IMR-90 (cell line): ENCODE data around the gene CDC26. TPM values are rescaled to one million over a fixed set of nuclear protein-coding genes. Genes with fewer than 3 reads are reported as not detected.
A peak's percentile ranks its signal among the peaks of the same experiment; 100 is the strongest.

Experiments used
- ATAC-seq: fragments of 200-7000 bp; cut with Tn5 transposase; 2 replicates; pipeline ENCODE4 v1.9.1; 2020; ENCODE audit warnings: low read depth, mild to moderate bottlenecking, moderate library complexity
- BruUV-seq: library from RNA; stranded (reverse); fragments of 400-500 nt; replicated peaks from 2 replicates; lab custom pipeline; 2021; lab: Mats Ljungman, UMichigan
- CTCF ChIA-PET: fragments of 300-600 bp; formaldehyde crosslinking; extraction: SDS; loops from one replicate; lab custom pipeline; 2021; ENCODE audit warnings: antibody characterized with exemption; lab: Yijun Ruan, JAX
- POLR2A ChIA-PET: fragments of 300-600 bp; sonication (Branson Sonifier 250); formaldehyde crosslinking; loops from one replicate; lab custom pipeline; 2022; ENCODE audit warnings: antibody characterized with exemption; ENCODE audit not compliant: unreplicated experiment; lab: Charles Lee
- DNase-seq: peaks from one replicate; pipeline ENCODE4 v3.0.0; 2013
- H2AFZ ChIP-seq: replicated peaks from 2 replicates; pipeline ENCODE3; 2013; ENCODE audit warnings: low read length, mild to moderate bottlenecking; ENCODE audit not compliant: poor library complexity
- H2AK5ac ChIP-seq: 2 replicates; pipeline ENCODE4 v1.6.1; 2013; ENCODE audit warnings: low read depth, low read length, inconsistent platforms
- H2AK9ac ChIP-seq: replicated peaks from 2 replicates; pipeline ENCODE3; 2013; ENCODE audit warnings: mild to moderate bottlenecking, low read depth, low read length, moderate library complexity; ENCODE audit not compliant: poor library complexity
- H2BK120ac ChIP-seq: 2 replicates; pipeline ENCODE4 v1.6.1; 2013; ENCODE audit warnings: low read depth, low read length, inconsistent platforms
- H2BK15ac ChIP-seq: 3 replicates; pipeline ENCODE4 v1.6.1; 2013; ENCODE audit warnings: low read depth, low read length, inconsistent platforms
- H2BK20ac ChIP-seq: 2 replicates; pipeline ENCODE4 v1.6.1; 2013; ENCODE audit warnings: low read depth, mild to moderate bottlenecking, inconsistent platforms, low read length, moderate library complexity
- H2BK5ac ChIP-seq: 2 replicates; pipeline ENCODE4 v1.6.1; 2013; ENCODE audit warnings: mild to moderate bottlenecking, low read depth, low read length, inconsistent platforms; ENCODE audit not compliant: poor library complexity, severe bottlenecking
- H3K14ac ChIP-seq: replicated peaks from 2 replicates; pipeline ENCODE4 v1.6.1; 2013; ENCODE audit warnings: low read depth, low read length, inconsistent platforms
- H3K18ac ChIP-seq: 2 replicates; pipeline ENCODE4 v1.6.1; 2013; ENCODE audit warnings: low read depth, low read length, control low read depth
- H3K23ac ChIP-seq: 2 replicates; pipeline ENCODE4 v1.6.1; 2013; ENCODE audit warnings: low read depth, low read length, inconsistent platforms
- H3K27ac ChIP-seq: 2 replicates; pipeline ENCODE4 v1.5.1; 2013; ENCODE audit warnings: mild to moderate bottlenecking, control low read depth, low read length; ENCODE audit not compliant: insufficient read depth
- H3K27me3 ChIP-seq: 2 replicates; pipeline ENCODE4 v1.6.1; 2013; ENCODE audit warnings: low read length; ENCODE audit not compliant: control insufficient read depth, insufficient read depth
- H3K36me3 ChIP-seq: 2 replicates; pipeline ENCODE4 v1.6.1; 2013; ENCODE audit warnings: low read length, mixed read lengths; ENCODE audit not compliant: control insufficient read depth, insufficient read depth
- H3K4ac ChIP-seq: 2 replicates; pipeline ENCODE4 v1.6.1; 2013; ENCODE audit warnings: low read depth, low read length, inconsistent platforms
- H3K4me1 ChIP-seq: 2 replicates; pipeline ENCODE4 v1.6.1; 2013; ENCODE audit warnings: low read length, mixed read lengths; ENCODE audit not compliant: control insufficient read depth, insufficient read depth
- H3K4me2 ChIP-seq: 2 replicates; pipeline ENCODE4 v1.6.1; 2013; ENCODE audit warnings: low read depth, mild to moderate bottlenecking, control low read depth, low read length, moderate library complexity
- H3K4me3 ChIP-seq: 2 replicates; pipeline ENCODE4 v1.5.1; 2013; ENCODE audit warnings: low read depth, mild to moderate bottlenecking, control low read depth, low read length, moderate library complexity; ENCODE audit not compliant: insufficient read depth
- H3K56ac ChIP-seq: 2 replicates; pipeline ENCODE4 v1.6.1; 2013; ENCODE audit warnings: low read length, inconsistent platforms; ENCODE audit not compliant: insufficient read depth; ENCODE audit errors: extremely low read depth
- H3K79me1 ChIP-seq, 2 experiments: 2 replicates each; pipeline ENCODE4 v1.6.1; 2013; ENCODE audit warnings: low read length in 2 of 2, inconsistent platforms in 1 of 2, low read depth in 1 of 2
- H3K9ac ChIP-seq: 2 replicates; pipeline ENCODE4 v1.6.1; 2013; ENCODE audit warnings: low read depth, low read length, control low read depth
- H3K9me1 ChIP-seq: 2 replicates; pipeline ENCODE4 v1.6.1; 2013; ENCODE audit warnings: low read length, inconsistent platforms; ENCODE audit not compliant: insufficient read depth
- H3K9me3 ChIP-seq: 2 replicates; pipeline ENCODE4 v1.6.1; 2013; ENCODE audit warnings: low read length; ENCODE audit not compliant: control insufficient read depth, insufficient read depth
- H4K20me1 ChIP-seq: 2 replicates; pipeline ENCODE4 v1.6.1; 2013; ENCODE audit warnings: low read length, inconsistent platforms; ENCODE audit not compliant: insufficient read depth
- H4K5ac ChIP-seq: 2 replicates; pipeline ENCODE4 v1.6.1; 2013; ENCODE audit warnings: mild to moderate bottlenecking, low read depth, low read length, control low read depth
- H4K8ac ChIP-seq, 2 experiments: 2 replicates each; pipeline ENCODE4 v1.6.1; 2013; ENCODE audit warnings: low read depth in 2 of 2, low read length in 2 of 2, control low read depth in 1 of 2, inconsistent platforms in 1 of 2
- H4K91ac ChIP-seq: 2 replicates; pipeline ENCODE4 v1.6.1; 2013; ENCODE audit warnings: low read depth, low read length, inconsistent platforms; ENCODE audit not compliant: insufficient read depth
- MAZ ChIP-seq: IDR thresholded peaks from 2 replicates; pipeline ENCODE4 v1.6.1; 2012; ENCODE audit warnings: low read depth, mild to moderate bottlenecking, low read length, improper control_type of control experiment, moderate library complexity, borderline replicate concordance
- RAD21 ChIP-seq: IDR thresholded peaks from 2 replicates; pipeline ENCODE4 v1.6.1; 2012; ENCODE audit warnings: low read length, improper control_type of control experiment
- USF2 ChIP-seq: fragments of 150-350 bp; IDR thresholded peaks from 2 replicates; pipeline ENCODE4 v1.6.1; 2017; ENCODE audit warnings: mild to moderate bottlenecking, antibody characterized with exemption, low read length, low read depth
- WGBS, 2 experiments: methylation state at CpG; one replicate each; pipeline versions ENCODE4 v1.1.5 to v1.1.7; 2013; ENCODE audit warnings: missing lambda C conversion rate in 2 of 2; ENCODE audit not compliant: insufficient read length in 1 of 2; ENCODE audit errors: extremely low coverage in 2 of 2; 5-methylcytosine and 5-hydroxymethylcytosine counted together
- dilution Hi-C: fragments of 300-500 bp; cut with HindIII; formaldehyde crosslinking; loops from one replicate; pipeline ENCODE4 v1.14.3; 2018; ENCODE audit warnings: low sequenced_read_pairs; ENCODE audit not compliant: unreplicated experiment
- in situ Hi-C: fragments of 300-500 bp; cut with MboI; formaldehyde crosslinking; loops from 3 replicates; pipeline ENCODE4 v1.14.3; 2019; ENCODE audit warnings: low sequenced_read_pairs, inconsistent platforms, mixed read lengths
- intact Hi-C: fragments of 100-400 bp; cut with micrococcal nuclease; formaldehyde crosslinking; loops from 2 replicates; pipeline ENCODE4 v1.10.0; 2022
- polyA plus RNA-seq, 3 experiments: library from polyadenylated mRNA; depleted of rRNA; stranded (reverse); fragments of >200 nt; gene quantifications; 2 replicates each; pipeline ENCODE4 v1.2.3, GENCODE V29; 2012; ENCODE audit warnings: low replicate concordance in 1 of 3
- total RNA-seq: library from RNA; depleted of rRNA; stranded (reverse); fragments of >200 nt; gene quantifications from 2 replicates; pipeline ENCODE4 v1.2.3, GENCODE V29; 2012

Gene CDC26
- total and polyA plus RNA-seq, 2 of the 4 experiments (the other 2 are of a cell fraction): 16.5 to 32.7 TPM

GRCh38 chr9:113307396-113307975 lies 32.1 kb upstream of the CDC26 start:
- H3K36me3 ChIP-seq: no peaks in the 10 kb centered on the region
- no peaks in the 10 kb centered on the region for H3K79me1 ChIP-seq
- no peak overlapping the region for H3K4me2 ChIP-seq
- H3K56ac ChIP-seq: no peak overlapping the region
- no peak overlapping the region for H2BK15ac ChIP-seq
- H4K5ac ChIP-seq: no peak overlapping the region
- POLR2A ChIA-PET: no interaction called here
- no peak overlapping the region for H3K4ac ChIP-seq
- no peak overlapping the region for H2AK5ac ChIP-seq
- H2AK9ac ChIP-seq: no peak overlapping the region
- peaks cover 14% of the 10 kb centered on the region; the same call in 1 of the 2 replicates for H3K27me3 ChIP-seq
- DNase-seq: no peak
- no peak overlapping the region for H2BK120ac ChIP-seq
- in situ Hi-C loops (loop anchor here (10.0 kb wide), 1 partner anchor 347 kb away; no protein-coding TSS in a partner anchor), dilution Hi-C loops (no loop called here), intact Hi-C loops (no loop called here)
- no peaks in the 10 kb centered on the region for H3K4me1 ChIP-seq
- CTCF ChIA-PET: no interaction called here
- H3K18ac ChIP-seq: no peak overlapping the region
- BruUV-seq: no TSS peak
- no peak for ATAC-seq
- H2AFZ ChIP-seq: peak overlapping the region; percentile 21
- H4K91ac ChIP-seq: no peak overlapping the region
- H3K27ac ChIP-seq: no peak overlapping the region
- 60% methylated on average over 2 of the region's 8 CpGs; no CpG with 5 or more reads in 1 of the 2 experiments for WGBS, 2 experiments
- no peaks in the 10 kb centered on the region for H4K20me1 ChIP-seq
- H2BK20ac ChIP-seq: no peak overlapping the region
- TF ChIP-seq MAZ: no peak
- no peak for TF ChIP-seq RAD21
- TF ChIP-seq USF2: no peak
- no peak overlapping the region for H3K23ac ChIP-seq
- no peak overlapping the region for H3K9ac ChIP-seq
- no peak overlapping the region for H2BK5ac ChIP-seq
- no peaks in the 10 kb centered on the region for H3K9me3 ChIP-seq
- H4K8ac ChIP-seq: no peak overlapping the region
- no peak overlapping the region for H3K14ac ChIP-seq
- no peaks in the 10 kb centered on the region for H3K9me1 ChIP-seq
- H3K4me3 ChIP-seq: no peak overlapping the region
